GOT3 (cell line): Measurements from ENCODE around the gene NKX2-8.

Experiments used
- DNase-seq: peaks from one replicate; lab custom pipeline; 2025; ENCODE audit warnings: mixed read lengths; lab: John Stamatoyannopoulos, UW

The NKX2-8 gene

DNA sequence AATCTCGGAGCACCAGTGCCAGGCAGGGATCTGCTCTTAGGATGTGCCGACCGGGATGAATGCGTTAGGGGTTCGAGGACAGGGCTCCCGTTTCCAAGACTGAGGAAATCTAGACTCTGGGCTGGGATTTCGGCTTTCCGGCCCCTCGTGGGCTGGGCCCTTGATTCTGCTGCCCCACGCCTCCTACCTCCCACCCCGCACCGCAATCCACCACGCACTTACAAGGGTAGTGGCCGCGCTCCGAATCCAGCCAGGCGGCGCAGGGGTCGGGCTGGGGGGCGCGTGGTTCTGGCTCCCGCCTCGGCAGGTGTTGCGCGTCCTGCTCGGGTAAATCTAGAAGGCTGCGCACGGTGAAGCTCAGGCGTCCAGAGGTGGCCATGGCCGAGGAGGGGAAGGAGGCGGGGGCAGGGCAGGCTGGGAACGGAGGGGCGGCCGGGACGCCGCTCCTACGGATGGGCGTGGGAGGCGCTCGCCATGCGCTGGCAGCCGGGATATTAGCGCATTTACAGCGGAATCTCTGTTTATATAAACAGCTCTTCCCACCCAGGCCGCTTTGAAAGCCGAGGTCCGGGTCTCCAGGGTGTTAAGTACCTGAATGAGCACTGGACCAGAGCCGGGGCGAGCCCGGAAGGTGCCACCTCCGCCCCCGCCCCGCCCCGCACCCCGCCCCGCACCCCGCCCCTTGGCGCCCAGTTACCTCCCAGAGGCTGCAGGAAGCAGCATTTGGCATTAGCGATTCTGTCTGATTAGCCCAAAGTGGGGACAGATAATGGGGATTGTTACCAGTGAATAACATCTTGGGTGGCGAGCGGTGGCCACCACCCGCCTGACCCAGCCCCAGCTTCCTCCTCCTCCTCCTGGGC, at the start of gene NKX2-8:
Gene NKX2-8, minus strand, starts transcription at position 604 of the 863 bp plus-strand sequence. Its CDS starts 225 bp downstream, at position 379.
- no peak for DNase-seq

DNA sequence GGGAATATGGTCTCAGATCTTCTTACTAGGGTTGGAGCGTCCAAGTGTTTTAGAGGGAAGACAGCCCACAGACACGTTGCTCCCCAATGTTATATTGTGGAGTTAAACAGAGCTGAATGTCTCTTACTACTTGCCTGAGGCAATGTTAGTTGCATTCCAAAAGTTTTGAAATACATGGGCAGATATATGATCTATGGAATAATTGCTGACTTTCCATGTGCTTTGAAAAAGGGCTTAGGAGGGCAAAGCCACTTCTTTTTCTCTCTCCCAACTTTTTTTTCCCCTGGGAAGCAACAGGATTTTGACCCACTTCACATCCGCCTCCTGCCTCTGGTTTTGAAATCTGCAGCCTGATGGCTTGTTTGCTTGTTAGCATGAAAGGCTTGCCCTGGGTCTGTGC, 45.6 kb upstream of the NKX2-8 start:
- no peak for DNase-seq

DNA sequence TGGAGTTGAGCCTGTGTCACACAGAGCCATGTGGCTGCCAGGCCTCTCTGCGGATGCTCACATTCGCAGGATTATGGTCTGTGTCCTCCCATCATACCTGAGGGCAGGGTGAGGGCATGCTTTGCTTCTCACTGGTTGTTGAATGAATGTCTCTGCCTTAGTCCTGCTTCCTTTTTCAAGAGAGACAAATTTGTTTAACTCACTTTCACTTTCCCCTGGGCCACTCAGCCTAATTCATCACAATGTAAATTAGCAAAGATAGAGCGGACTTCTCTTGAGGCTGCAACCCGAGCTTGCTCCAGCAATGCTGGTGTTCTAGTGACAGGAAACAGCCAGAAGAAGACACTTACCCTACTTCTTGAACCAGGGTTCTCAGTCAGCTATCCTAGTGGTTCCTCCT, 43.7 kb upstream of the NKX2-8 start:
- DNase-seq = no peak

DNA sequence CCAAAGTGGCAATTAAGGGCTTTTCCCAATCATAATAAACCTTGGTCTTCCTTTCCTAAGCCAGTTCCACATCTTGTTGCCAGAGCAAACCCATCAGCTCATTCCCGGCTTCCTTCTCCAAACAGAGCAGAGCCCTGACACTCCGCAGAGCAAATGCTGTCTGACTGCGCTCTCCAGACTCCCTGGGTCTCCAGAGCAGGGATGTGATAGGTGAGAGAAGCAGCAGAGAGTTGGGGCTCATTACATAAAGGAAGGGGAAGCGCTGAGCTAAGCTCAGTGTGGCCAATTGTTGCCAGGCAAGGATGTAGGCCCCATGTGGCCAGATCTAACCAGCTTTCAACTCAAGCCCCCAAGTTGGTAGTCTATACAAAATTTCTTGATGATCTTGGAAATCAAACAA, 43.0 kb upstream of the NKX2-8 start:
- no peak for DNase-seq

DNA sequence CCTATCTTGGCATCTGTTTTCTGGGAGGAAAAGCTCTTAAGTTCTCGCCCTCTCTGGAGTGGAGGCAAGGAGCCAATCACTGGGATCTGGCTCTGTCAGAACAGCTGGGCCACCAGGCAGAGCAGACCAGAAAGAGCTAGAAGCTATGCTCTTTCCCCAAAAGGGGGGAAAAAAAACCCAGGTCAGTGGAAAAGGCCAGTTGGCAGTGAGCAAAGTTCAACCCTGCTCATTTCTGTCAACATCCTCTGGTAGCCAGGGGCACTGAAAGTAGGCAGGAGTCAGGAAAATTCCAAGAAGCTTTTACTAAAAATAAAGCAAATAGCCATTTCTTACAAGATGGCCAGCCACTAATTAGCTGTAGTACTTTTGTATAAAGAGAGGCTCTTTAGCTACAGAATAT, 42.6 kb upstream of the NKX2-8 start:
- no peak for DNase-seq

DNA sequence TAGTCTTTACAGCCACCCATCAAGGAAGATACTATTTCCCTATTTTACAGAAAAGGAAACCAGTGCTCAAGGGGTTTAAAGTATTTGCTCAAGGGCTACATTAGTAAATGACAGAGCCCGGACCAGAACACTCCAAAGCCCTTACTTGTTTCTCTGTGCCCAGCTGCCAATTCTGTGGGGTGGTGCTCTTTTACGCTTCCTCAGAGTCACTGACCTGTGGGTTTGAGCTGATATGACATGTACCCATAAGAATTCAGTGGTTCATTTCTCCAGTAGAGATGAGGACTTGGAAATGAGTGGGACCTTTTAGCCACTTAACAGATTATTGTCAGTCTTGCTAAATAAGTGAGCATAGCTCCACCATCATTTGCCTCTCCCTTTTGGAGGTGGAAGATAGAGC, 37.4 kb upstream of the NKX2-8 start:
- DNase-seq = no peak

DNA sequence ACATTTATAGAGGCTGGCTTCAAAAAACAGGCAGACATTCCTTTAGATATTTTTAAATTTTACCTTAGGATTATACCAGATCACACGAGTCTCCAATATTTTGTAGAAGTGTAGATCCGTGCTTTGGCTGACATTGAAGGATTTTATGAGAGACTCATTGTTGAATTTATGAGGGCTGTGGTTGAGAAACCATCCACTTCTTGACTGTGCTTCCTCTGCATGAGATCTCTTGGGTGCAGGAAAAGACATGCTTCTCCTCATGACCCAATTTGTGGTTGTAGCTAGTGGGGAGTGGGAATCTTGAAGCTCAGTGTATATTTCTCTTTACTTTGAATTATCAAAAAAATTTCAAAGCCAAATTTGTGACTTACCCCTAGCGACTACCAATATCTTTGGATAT, 36.7 kb upstream of the NKX2-8 start:
- no peak for DNase-seq

DNA sequence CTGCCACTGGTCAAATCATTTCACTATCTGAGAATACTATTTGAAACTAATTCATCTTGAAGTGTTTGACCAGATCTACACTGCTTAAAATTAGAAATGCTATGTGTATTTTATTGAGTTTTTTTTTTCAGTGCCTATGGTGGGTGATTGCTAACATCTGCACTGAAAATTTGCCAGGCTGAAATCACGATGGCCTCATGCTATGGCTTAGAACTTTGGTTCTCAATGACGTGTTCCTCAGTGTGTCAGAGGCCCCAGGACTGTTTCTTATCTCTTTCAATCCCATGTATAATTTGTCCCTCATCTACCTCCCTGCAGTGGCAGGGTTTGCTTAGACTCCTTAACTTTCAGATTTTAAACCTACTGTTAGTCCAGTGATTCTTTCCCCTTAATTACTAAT, 36.2 kb upstream of the NKX2-8 start:
- no peak for DNase-seq

DNA sequence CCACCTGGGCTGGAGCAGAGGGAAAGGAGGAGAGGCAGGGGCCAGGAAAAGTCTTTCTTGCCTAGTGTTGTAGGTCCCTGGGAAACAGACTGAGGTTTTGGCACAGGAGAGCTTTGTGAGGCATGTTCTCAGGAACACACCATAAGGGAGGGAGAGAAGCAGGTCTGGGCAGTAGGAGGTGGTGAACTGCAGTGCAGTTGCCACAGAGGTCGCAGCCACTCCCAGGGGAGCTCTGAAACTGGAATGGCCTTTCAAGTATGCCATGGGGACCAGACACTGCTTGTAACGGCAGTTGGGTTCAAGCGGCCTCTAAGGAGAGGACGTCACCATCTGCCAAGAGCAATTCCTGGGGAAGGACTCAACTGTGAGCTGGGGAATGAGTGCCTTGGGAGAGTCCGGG, 35.4 kb upstream of the NKX2-8 start:
- DNase-seq = no peak

DNA sequence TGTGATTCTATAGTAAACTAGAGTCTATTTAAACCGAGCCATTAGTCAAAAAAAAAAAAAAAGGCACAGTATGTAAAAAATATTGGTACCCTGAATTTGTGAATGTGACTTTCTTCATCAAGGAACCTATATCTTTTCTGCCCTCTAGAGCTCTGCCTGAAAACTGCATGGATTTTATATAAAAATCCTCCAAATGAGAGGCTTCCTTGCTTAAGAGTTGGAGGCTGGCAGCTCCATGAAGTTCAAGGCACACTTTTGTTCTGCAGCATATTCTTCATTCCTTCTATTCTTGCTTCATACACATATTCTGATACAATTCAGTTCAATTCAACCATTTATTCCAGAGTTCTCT, 23.1 kb upstream of the NKX2-8 start:
- no peak for DNase-seq

DNA sequence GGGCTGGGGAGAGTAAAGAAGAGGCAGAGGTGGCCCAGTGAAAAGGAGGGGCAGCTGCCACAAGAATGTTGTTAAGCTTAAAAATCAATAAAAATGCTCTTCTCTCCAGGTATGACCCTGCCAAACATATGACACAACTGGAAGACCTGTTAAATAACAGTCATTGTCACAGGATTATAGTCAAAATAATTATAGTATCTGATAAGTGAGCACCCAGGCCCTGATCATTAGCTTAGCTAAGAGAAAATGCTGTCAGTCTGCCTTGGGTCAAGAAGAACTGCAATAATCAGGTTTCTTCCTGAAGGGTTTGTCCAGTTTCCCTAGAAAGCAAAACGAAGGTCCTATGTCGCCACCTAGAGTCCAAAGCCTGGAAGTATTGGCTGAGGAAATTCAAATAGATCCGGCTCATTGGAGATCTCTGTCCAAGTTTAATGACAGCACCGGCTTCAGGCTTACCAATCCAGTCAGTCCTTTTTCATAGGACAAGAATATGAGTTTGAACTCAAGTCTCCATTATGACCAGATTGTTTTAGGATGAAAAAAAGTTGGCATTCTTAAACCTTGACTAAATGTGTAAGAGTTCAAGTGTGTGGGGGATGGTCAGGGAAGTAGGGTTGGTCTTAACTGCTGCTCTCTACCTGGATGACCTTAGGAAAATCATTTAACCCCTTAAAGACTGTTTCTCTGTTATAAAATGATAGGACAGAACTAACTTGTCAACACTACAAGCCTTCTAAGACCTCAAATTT, 22.5 kb upstream of the NKX2-8 start:
- DNase-seq = no peak

DNA sequence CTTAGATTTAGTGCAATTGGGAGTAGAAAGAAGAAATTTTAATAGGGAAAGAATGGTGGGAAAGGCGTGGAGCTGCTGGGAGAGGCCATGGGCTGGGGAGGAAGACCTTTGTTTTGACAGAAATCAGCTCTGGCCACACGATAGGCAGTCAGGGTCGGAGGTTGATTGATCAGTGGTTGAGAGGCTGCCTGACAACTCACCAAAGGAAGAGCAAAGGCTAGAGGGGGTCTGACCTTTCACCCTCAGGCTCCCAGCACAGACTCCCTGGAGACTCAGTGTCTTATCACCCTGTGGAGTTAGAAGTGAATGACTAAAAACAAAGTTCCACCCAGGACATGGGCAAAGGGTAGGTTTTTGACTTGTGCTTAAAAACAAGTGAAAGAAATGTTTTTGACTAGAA, 18.0 kb upstream of the NKX2-8 start:
- no peak for DNase-seq

DNA sequence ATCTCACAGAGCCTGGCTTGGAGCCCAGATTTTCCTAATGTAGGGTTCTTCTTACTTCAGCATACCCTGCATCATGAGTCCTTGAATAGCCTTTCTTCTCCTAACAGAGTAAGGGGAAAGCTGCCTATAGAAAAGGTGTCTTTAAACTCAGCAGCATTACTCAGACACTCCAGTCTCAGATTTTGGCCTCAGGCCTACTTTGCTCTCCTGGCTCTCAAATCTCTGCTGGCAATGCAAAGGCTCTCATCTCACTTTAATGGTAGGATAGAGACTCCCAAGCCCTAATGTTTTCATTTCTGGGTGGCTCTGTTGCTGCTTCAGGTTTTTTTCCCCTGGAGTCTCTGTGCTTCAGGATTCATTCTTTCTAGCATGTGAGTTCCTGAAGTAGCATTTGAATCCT, 9.1 kb upstream of the NKX2-8 start:
- DNase-seq = no peak

DNA sequence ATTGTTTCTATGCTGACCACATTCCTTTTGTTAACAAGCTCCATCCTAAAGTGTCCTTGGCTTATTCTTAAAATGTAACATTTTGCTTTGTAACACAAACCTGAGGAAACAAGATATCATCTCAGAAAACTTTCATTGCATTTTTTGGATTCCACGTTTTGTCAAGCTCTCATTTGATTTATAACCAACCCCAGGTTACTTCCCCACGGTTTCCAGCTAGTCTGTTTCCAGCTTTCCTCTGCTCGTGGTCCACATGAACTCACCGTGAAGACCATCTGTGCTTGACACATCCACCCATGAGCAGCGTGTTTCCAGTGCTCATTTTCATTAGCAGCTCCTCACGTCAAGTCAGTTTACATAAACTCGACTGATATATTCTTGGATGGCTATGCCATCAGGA, 6.4 kb upstream of the NKX2-8 start:
- DNase-seq = no peak

DNA sequence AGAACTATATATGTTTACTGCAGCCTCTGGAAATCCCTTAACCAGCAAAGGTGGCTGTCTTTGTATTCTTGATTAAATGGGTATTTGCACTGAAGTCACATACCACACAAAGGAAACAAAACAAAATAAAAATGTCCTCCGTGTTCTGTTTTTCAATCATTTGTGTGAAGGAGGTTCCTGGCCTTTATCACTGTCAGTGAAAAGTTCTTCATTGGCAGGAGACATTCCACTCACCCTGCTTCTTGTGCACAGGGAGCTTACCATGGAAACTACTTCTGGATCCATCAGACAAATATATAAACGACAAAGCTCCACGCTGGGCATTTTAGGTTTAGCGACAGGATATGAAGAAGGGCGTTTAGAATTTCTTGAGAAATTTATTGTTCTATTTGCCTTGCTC, 5.7 kb upstream of the NKX2-8 start:
- no peak for DNase-seq

DNA sequence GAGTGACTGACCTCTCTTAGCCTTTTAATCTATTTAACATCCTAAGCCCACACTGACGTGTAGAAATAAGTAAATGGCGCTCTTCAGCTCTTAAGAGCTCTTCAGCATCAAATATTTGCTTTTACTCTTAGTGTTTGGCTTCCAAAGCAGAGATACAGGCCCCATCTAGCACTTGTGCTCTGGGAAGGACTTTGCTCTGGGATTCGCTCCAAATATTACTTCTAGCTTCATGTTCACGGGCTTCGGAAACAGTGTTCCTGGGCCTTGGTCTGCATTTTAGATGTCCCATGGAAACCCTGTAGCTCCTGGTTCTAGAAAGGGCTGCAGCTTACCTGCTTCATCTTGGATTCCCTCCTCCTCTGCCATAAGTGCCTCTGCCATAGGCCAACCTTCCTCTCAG, 2.7 kb upstream of the NKX2-8 start:
- no peak for DNase-seq

DNA sequence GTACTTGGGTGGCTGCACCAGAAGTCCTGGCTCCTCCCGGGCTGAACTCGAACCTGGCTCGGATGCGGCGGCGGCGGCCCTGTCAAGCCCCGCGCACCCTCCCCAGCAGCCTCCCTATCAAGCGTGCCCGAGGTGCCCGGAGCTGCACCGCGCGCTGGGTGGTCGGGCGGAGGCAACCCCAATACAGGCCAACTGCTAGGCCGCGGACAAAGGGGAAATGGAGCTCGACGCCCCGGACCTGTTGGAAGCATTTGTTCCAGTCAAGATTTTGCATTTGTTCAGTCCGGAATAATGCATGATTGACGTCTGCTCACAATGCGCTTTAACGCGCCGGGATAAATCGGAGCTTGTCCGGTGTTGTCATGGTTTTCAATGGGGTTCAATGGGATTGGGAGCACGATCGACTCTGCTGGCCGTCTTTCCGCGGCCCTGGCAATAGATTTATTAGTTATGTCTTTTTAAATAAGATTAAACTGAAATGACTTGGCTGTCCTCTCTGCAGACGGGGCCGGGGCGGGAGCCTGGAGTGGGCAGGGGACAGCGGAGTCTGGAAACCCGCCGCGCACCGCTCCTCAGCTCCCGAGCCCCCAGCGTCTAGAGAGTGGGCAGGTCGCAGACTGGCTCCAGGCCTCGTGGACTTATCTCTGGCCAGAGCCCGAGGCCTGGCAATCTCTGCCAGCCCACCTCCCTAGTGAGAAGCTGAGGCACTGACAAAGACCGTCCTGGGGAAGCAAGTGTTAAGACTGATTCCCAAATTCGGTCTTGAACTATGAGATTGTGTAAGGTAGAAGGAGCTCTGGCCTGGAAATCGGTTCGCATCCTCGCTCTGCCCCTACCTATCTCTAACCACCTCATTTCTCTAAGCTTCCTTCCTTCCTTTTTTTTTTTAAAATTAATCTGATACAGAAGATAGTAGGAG, 1.7 kb upstream of the NKX2-8 start:
- no peak for DNase-seq

DNA sequence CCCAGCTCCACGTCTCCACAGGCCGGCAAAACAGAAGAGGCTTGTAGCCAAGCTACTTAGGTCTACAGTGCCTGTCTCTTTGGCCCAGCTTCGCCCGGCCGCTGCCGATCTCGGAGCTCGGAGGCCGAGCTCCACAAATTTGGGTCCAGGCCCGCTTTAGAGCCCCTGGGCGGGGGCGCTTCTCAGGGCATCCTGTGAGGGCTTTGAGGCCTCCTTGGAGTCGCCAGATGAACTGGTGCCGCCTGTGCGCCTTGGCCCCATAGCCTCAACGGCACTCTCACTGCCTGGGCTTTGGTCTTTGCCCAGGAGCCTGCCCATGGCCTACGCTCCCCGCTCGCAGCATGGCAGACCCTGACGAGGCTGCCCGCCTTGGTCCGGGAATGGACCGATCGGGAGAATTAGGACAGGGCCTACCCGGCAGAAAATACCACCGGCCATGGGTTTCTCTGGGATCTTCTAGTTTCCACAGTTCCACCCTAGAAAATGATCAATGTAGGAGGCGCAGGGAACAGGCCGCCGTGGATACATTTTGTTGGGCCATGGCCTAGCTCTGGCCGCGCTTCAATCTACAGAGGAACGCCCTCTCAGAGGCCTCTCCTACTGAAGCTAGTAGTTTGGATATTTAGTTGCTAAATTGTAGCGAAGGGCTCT, 953 bp upstream of the NKX2-8 start:
- DNase-seq = no peak

DNA sequence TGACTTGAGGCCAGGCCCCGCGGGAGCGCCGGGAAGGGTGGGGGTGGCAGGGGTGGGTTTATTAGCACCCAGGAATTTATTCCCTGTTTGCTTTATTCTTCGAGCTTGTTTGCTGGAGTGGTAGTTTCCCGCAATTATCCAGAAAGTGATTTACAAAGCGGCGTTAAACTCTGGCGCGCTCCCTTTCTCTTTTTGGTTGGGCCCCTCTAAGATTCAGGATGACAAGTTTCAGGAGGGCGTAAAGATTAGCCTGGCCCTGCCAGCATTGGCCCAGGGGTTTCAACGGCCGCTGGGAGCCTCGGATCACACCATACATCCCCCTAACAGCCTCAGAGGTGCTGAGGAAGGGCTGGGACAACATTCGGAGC, 444 bp upstream of the NKX2-8 start:
- DNase-seq = no peak

DNA sequence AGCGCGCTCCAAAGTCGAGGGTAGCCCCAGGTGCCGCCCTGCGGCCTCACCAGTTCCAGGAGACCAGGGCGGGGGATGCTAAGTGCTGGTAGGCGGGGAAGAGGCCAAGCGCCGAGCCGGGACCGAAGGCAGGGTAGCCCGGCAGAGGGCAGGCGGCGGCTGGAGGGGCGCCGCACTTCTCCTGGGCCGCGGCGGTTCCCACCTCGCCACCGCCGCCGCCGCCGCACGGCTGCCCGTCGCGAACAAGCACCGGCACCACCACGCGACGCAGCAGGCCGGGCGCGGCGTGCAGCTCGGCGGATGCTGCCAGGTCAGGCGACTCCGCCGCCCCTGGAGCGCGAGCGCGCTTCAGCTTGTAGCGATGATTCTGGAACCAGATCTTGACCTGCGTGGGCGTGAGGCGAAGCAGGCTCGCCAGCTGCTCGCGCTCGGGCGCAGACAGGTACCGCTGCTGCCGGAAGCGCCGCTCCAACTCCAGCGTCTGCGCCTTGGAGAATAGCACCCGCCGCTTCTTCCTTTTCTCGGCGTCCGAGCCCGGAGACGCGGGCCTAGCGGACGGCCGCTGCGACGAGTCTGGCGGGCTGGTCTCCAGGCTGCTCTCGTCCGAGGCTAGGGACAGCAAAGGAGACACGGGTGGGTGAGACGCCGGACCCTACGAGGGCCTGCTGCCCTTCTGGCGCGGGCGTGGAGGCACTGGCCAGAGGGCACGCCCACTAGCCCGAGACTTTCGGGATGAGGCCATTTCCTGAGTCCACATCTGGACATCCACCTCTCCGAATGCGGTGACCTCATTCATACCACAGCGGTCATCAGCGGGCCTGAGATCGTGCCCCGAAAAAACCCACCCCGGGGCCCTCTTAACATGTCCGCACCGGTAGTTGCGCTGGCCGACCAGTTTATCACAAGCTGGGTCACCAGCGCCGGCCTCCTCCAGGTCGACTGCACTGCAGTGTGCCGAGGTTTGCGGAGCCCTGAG, 1.3 kb downstream of the NKX2-8 start:
- DNase-seq = no peak
